AG09309 (cell line): ENCODE measurements around the gene PHOX2B.

ENCODE experiments used
- DNase-seq: peaks from one replicate; pipeline ENCODE4 v3.0.0-alpha.2; 2010; ENCODE audit warnings: low read depth
- H3K4me3 ChIP-seq: 2 replicates; pipeline ENCODE4 v1.5.1; 2011; ENCODE audit warnings: mild to moderate bottlenecking, low read depth, low read length, moderate library complexity; ENCODE audit not compliant: control insufficient read depth
- CTCF ChIP-seq: IDR thresholded peaks from 2 replicates; pipeline ENCODE4 v1.5.1; 2011; ENCODE audit warnings: mild to moderate bottlenecking, low read depth, low read length, inconsistent platforms; ENCODE audit not compliant: insufficient read depth, control insufficient read depth; ENCODE audit errors: missing control alignments

The PHOX2B gene

GRCh38 chr4:41725254-41725653 is 23.3 kb downstream of the PHOX2B start:
- no peak for DNase-seq
- H3K4me3 ChIP-seq, result no peak overlapping the region
- peak; percentile 9 for TF ChIP-seq CTCF

GRCh38 chr4:41723286-41723685 is 25.2 kb downstream of the PHOX2B start:
- DNase-seq, result no peak
- TF ChIP-seq CTCF, result no peak
- no peak overlapping the region for H3K4me3 ChIP-seq

- no peak for DNase-seq
- H3K4me3 ChIP-seq, result no peak overlapping the region
- TF ChIP-seq CTCF, result no peak
Observed at GRCh38 chr4:41722181-41722580, 26.3 kb downstream of the PHOX2B start.

GRCh38 chr4:41719417-41719816 is 29.1 kb downstream of the PHOX2B start:
- H3K4me3 ChIP-seq, result no peak overlapping the region
- TF ChIP-seq CTCF, result no peak

GRCh38 chr4:41718907-41719306 is 29.6 kb downstream of the PHOX2B start:
- no peak overlapping the region for H3K4me3 ChIP-seq
- DNase-seq, result no peak
- no peak for TF ChIP-seq CTCF

More at GRCh38 chr4:41719417-41719816, 29.1 kb downstream of the PHOX2B start:
- no peak for DNase-seq

GRCh38 chr4:41715155-41715554 is 33.4 kb downstream of the PHOX2B start:
- DNase-seq, result no peak
- no peak for TF ChIP-seq CTCF
- no peak overlapping the region for H3K4me3 ChIP-seq
